ENCODE results near the gene MAP3K2.
A peak's percentile ranks its signal among the peaks of the same experiment; 100 is the strongest.

The MAP3K2 gene
- 252 to 305 reads per million in 2 donors for total RNA-seq

GRCh38 chr2:127387655-127388422 is at the start of gene MAP3K2:
Gene MAP3K2, minus strand, starts transcription at chr2:127387975. Its CDS starts 44,846 bp downstream, at chr2:127343129.
- peak; percentile 97 for DNase-seq

- no peak for DNase-seq
These were observed 49.3 kb upstream of the MAP3K2 start for GRCh38 chr2:127437056-127437455.

GRCh38 chr2:127434515-127434914 is 46.7 kb upstream of the MAP3K2 start:
- DNase-seq, result no peak

- no peak for DNase-seq
These were observed 43.7 kb upstream of the MAP3K2 start for GRCh38 chr2:127431408-127432023.

GRCh38 chr2:127429844-127430425 is 42.2 kb upstream of the MAP3K2 start:
- no peak for DNase-seq

GRCh38 chr2:127429291-127429690 is 41.5 kb upstream of the MAP3K2 start:
- DNase-seq, result no peak

GRCh38 chr2:127428815-127429109 is 41.0 kb upstream of the MAP3K2 start:
- DNase-seq, result no peak

- no peak for DNase-seq
These were observed 40.5 kb upstream of the MAP3K2 start for GRCh38 chr2:127428057-127428814.

GRCh38 chr2:127427376-127428056 is 39.7 kb upstream of the MAP3K2 start:
- no peak for DNase-seq

GRCh38 chr2:127426501-127427354 is 39.0 kb upstream of the MAP3K2 start:
- no peak for DNase-seq

GRCh38 chr2:127425540-127426490 is 38.0 kb upstream of the MAP3K2 start:
- DNase-seq, result no peak

- DNase-seq, result no peak
These were observed 37.1 kb upstream of the MAP3K2 start for GRCh38 chr2:127424598-127425520.

GRCh38 chr2:127423880-127424279 is 36.1 kb upstream of the MAP3K2 start:
- no peak for DNase-seq

GRCh38 chr2:127423478-127423843 is 35.7 kb upstream of the MAP3K2 start:
- DNase-seq, result no peak

GRCh38 chr2:127422559-127423477 is 35.0 kb upstream of the MAP3K2 start:
- peak; percentile 24 for DNase-seq

GRCh38 chr2:127421871-127422558 is 34.2 kb upstream of the MAP3K2 start:
- no peak for DNase-seq

- no peak for DNase-seq
These were observed 33.5 kb upstream of the MAP3K2 start for GRCh38 chr2:127421116-127421800.
